IMR-90 (cell line): Measurements from ENCODE around the gene TRIM71. TPM values are rescaled to one million over a fixed set of nuclear protein-coding genes. Genes with fewer than 3 reads are reported as not detected.

Experiments
- ATAC-seq: fragments of 200-7000 bp; cut with Tn5 transposase; 2 replicates; pipeline ENCODE4 v1.9.1; 2020; ENCODE audit warnings: low read depth, mild to moderate bottlenecking, moderate library complexity
- BruUV-seq: library from RNA; stranded (reverse); fragments of 400-500 nt; replicated peaks from 2 replicates; lab custom pipeline; 2021; lab: Mats Ljungman, UMichigan
- CTCF ChIA-PET: fragments of 300-600 bp; formaldehyde crosslinking; extraction: SDS; loops from one replicate; lab custom pipeline; 2021; ENCODE audit warnings: antibody characterized with exemption; lab: Yijun Ruan, JAX
- POLR2A ChIA-PET: fragments of 300-600 bp; sonication (Branson Sonifier 250); formaldehyde crosslinking; loops from one replicate; lab custom pipeline; 2022; ENCODE audit warnings: antibody characterized with exemption; ENCODE audit not compliant: unreplicated experiment; lab: Charles Lee
- DNase-seq: peaks from one replicate; pipeline ENCODE4 v3.0.0; 2013
- H2AFZ ChIP-seq: replicated peaks from 2 replicates; pipeline ENCODE3; 2013; ENCODE audit warnings: low read length, mild to moderate bottlenecking; ENCODE audit not compliant: poor library complexity
- H2AK5ac ChIP-seq: 2 replicates; pipeline ENCODE4 v1.6.1; 2013; ENCODE audit warnings: low read depth, low read length, inconsistent platforms
- H2AK9ac ChIP-seq: replicated peaks from 2 replicates; pipeline ENCODE3; 2013; ENCODE audit warnings: mild to moderate bottlenecking, low read depth, low read length, moderate library complexity; ENCODE audit not compliant: poor library complexity
- H2BK120ac ChIP-seq: 2 replicates; pipeline ENCODE4 v1.6.1; 2013; ENCODE audit warnings: low read depth, low read length, inconsistent platforms
- H2BK15ac ChIP-seq: 3 replicates; pipeline ENCODE4 v1.6.1; 2013; ENCODE audit warnings: low read depth, low read length, inconsistent platforms
- H2BK20ac ChIP-seq: 2 replicates; pipeline ENCODE4 v1.6.1; 2013; ENCODE audit warnings: low read depth, mild to moderate bottlenecking, inconsistent platforms, low read length, moderate library complexity
- H2BK5ac ChIP-seq: 2 replicates; pipeline ENCODE4 v1.6.1; 2013; ENCODE audit warnings: mild to moderate bottlenecking, low read depth, low read length, inconsistent platforms; ENCODE audit not compliant: poor library complexity, severe bottlenecking
- H3K14ac ChIP-seq: replicated peaks from 2 replicates; pipeline ENCODE4 v1.6.1; 2013; ENCODE audit warnings: low read depth, low read length, inconsistent platforms
- H3K18ac ChIP-seq: 2 replicates; pipeline ENCODE4 v1.6.1; 2013; ENCODE audit warnings: low read depth, low read length, control low read depth
- H3K23ac ChIP-seq: 2 replicates; pipeline ENCODE4 v1.6.1; 2013; ENCODE audit warnings: low read depth, low read length, inconsistent platforms
- H3K27ac ChIP-seq: 2 replicates; pipeline ENCODE4 v1.5.1; 2013; ENCODE audit warnings: mild to moderate bottlenecking, control low read depth, low read length; ENCODE audit not compliant: insufficient read depth
- H3K27me3 ChIP-seq: 2 replicates; pipeline ENCODE4 v1.6.1; 2013; ENCODE audit warnings: low read length; ENCODE audit not compliant: control insufficient read depth, insufficient read depth
- H3K36me3 ChIP-seq: 2 replicates; pipeline ENCODE4 v1.6.1; 2013; ENCODE audit warnings: low read length, mixed read lengths; ENCODE audit not compliant: control insufficient read depth, insufficient read depth
- H3K4ac ChIP-seq: 2 replicates; pipeline ENCODE4 v1.6.1; 2013; ENCODE audit warnings: low read depth, low read length, inconsistent platforms
- H3K4me1 ChIP-seq: 2 replicates; pipeline ENCODE4 v1.6.1; 2013; ENCODE audit warnings: low read length, mixed read lengths; ENCODE audit not compliant: control insufficient read depth, insufficient read depth
- H3K4me2 ChIP-seq: 2 replicates; pipeline ENCODE4 v1.6.1; 2013; ENCODE audit warnings: low read depth, mild to moderate bottlenecking, control low read depth, low read length, moderate library complexity
- H3K4me3 ChIP-seq: 2 replicates; pipeline ENCODE4 v1.5.1; 2013; ENCODE audit warnings: low read depth, mild to moderate bottlenecking, control low read depth, low read length, moderate library complexity; ENCODE audit not compliant: insufficient read depth
- H3K56ac ChIP-seq: 2 replicates; pipeline ENCODE4 v1.6.1; 2013; ENCODE audit warnings: low read length, inconsistent platforms; ENCODE audit not compliant: insufficient read depth; ENCODE audit errors: extremely low read depth
- H3K79me1 ChIP-seq, 2 experiments: 2 replicates each; pipeline ENCODE4 v1.6.1; 2013; ENCODE audit warnings: low read length in 2 of 2, inconsistent platforms in 1 of 2, low read depth in 1 of 2
- H3K9ac ChIP-seq: 2 replicates; pipeline ENCODE4 v1.6.1; 2013; ENCODE audit warnings: low read depth, low read length, control low read depth
- H3K9me1 ChIP-seq: 2 replicates; pipeline ENCODE4 v1.6.1; 2013; ENCODE audit warnings: low read length, inconsistent platforms; ENCODE audit not compliant: insufficient read depth
- H3K9me3 ChIP-seq: 2 replicates; pipeline ENCODE4 v1.6.1; 2013; ENCODE audit warnings: low read length; ENCODE audit not compliant: control insufficient read depth, insufficient read depth
- H4K20me1 ChIP-seq: 2 replicates; pipeline ENCODE4 v1.6.1; 2013; ENCODE audit warnings: low read length, inconsistent platforms; ENCODE audit not compliant: insufficient read depth
- H4K5ac ChIP-seq: 2 replicates; pipeline ENCODE4 v1.6.1; 2013; ENCODE audit warnings: mild to moderate bottlenecking, low read depth, low read length, control low read depth
- H4K8ac ChIP-seq, 2 experiments: 2 replicates each; pipeline ENCODE4 v1.6.1; 2013; ENCODE audit warnings: low read depth in 2 of 2, low read length in 2 of 2, control low read depth in 1 of 2, inconsistent platforms in 1 of 2
- H4K91ac ChIP-seq: 2 replicates; pipeline ENCODE4 v1.6.1; 2013; ENCODE audit warnings: low read depth, low read length, inconsistent platforms; ENCODE audit not compliant: insufficient read depth
- CHD1 ChIP-seq: IDR thresholded peaks from 2 replicates; pipeline ENCODE4 v1.6.1; 2012; ENCODE audit warnings: low read depth, low read length, improper control_type of control experiment
- RCOR1 ChIP-seq: IDR thresholded peaks from 2 replicates; pipeline ENCODE4 v1.6.1; 2012; ENCODE audit warnings: mild to moderate bottlenecking, low read length, improper control_type of control experiment; ENCODE audit not compliant: insufficient replicate concordance
- SMC3 ChIP-seq: fragments of 150-350 bp; IDR thresholded peaks from 2 replicates; pipeline ENCODE4 v1.6.1; 2016; ENCODE audit warnings: low read depth, mild to moderate bottlenecking, antibody characterized with exemption, low read length, moderate library complexity
- whole genome bisulfite sequencing, 2 experiments: methylation state at CpG; one replicate each; pipeline versions ENCODE4 v1.1.5 to v1.1.7; 2013; ENCODE audit warnings: missing lambda C conversion rate in 2 of 2; ENCODE audit not compliant: insufficient read length in 1 of 2; ENCODE audit errors: extremely low coverage in 2 of 2; 5-methylcytosine and 5-hydroxymethylcytosine counted together
- dilution Hi-C: fragments of 300-500 bp; cut with HindIII; formaldehyde crosslinking; loops from one replicate; pipeline ENCODE4 v1.14.3; 2018; ENCODE audit warnings: low sequenced_read_pairs; ENCODE audit not compliant: unreplicated experiment
- in situ Hi-C: fragments of 300-500 bp; cut with MboI; formaldehyde crosslinking; loops from 3 replicates; pipeline ENCODE4 v1.14.3; 2019; ENCODE audit warnings: low sequenced_read_pairs, inconsistent platforms, mixed read lengths
- intact Hi-C: fragments of 100-400 bp; cut with micrococcal nuclease; formaldehyde crosslinking; loops from 2 replicates; pipeline ENCODE4 v1.10.0; 2022
- polyA plus RNA-seq, 3 experiments: library from polyadenylated mRNA; depleted of rRNA; stranded (reverse); fragments of >200 nt; gene quantifications; 2 replicates each; pipeline ENCODE4 v1.2.3, GENCODE V29; 2012; ENCODE audit warnings: low replicate concordance in 1 of 3
- total RNA-seq: library from RNA; depleted of rRNA; stranded (reverse); fragments of >200 nt; gene quantifications from 2 replicates; pipeline ENCODE4 v1.2.3, GENCODE V29; 2012

The TRIM71 gene
- total and polyA plus RNA-seq, 2 of the 4 experiments (the other 2 are of a cell fraction) = not detected

DNA sequence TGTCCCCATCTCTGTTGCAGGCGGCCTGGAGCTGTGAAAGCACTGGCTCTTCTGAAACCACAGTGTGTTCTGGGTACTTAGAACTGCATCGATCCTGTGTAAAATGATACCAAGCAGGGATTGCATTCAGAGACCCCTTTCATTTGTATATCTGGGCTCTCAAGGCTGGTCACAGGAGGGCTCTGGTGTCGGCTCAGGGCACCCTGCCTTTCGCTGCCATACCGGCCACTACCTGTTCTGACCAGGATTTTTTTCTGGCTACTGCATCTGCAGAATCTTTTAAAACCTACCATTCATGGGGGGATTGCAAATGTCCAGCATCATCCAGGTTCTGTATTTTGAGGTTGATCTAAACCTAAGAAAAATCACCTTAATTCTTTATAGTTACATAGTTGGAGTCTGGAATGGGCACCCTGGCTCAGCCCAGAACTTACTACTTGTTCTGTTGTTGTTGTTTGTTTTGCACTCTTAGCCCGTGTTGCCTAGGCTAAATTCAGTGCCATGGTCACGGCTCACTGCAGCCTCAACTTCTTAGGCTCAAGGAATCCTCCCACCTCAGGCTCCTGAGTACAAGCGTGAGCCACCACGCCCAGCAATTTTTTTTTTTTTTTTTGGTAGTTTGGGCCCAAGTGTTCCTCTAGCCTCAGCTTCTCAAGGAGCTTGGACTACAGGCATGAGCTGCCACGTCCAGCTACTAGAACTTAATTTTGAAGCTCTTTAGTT lies 52.7 kb downstream of the TRIM71 start:
- Histone ChIP-seq H3K23ac (no peak overlapping the region), H2BK15ac (no peak overlapping the region), H3K36me3 (no peaks in the 10 kb centered on the region), H3K4ac (no peak overlapping the region), H2BK5ac (no peak overlapping the region), H4K8ac (no peak overlapping the region), H3K27me3 (peaks cover 14% of the 10 kb centered on the region), H3K79me1 (no peaks in the 10 kb centered on the region), H3K27ac (no peak overlapping the region), H4K91ac (no peak overlapping the region), H3K4me3 (no peak overlapping the region), H4K5ac (no peak overlapping the region), H3K56ac (no peak overlapping the region), H2BK120ac (no peak overlapping the region), H2BK20ac (no peak overlapping the region), H3K4me2 (no peak overlapping the region), H3K4me1 (no peaks in the 10 kb centered on the region), H3K9ac (no peak overlapping the region), H2AK5ac (no peak overlapping the region), H3K9me3 (no peaks in the 10 kb centered on the region), H4K20me1 (no peaks in the 10 kb centered on the region), H3K14ac (no peak overlapping the region), H3K18ac (no peak overlapping the region), H3K9me1 (no peaks in the 10 kb centered on the region), H2AFZ (no peak overlapping the region), H2AK9ac (no peak overlapping the region)
- DNase-seq (no peak), ATAC-seq (no peak)
- dilution Hi-C loops = no loop called here
- 43% methylated on average over 1 of the region's 10 CpGs; no CpG with 5 or more reads in 1 of the 2 experiments for WGBS, 2 experiments
- in situ Hi-C loops = no loop called here
- ChIA-PET POLR2A (no interaction called here), CTCF (interaction anchor here (1.0 kb wide), 1 partner anchor 28 kb away, joined by 4 read pairs; no protein-coding TSS in a partner anchor)
- intact Hi-C loops = no loop called here
- no TSS peak for BruUV-seq
- TF ChIP-seq RCOR1 (no peak), CHD1 (no peak), SMC3 (no peak)
